ENCODE results near the gene TPCN1. TPM values are rescaled to one million over a fixed set of nuclear protein-coding genes. Genes with fewer than 3 reads are reported as not detected.

TPCN1 gene
- polyA plus RNA-seq, 1 of the 3 experiments (the other 2 are of a cell fraction) = 15.7 TPM

- TF ChIP-seq EZH2phosphoT487 (IDR thresholded peaks at IDR 0.05; ENCODE audit: borderline replicate concordance, low read depth) = no peak
- TF ChIP-seq RFX5 (IDR thresholded peaks at IDR 0.05; ENCODE audit: low read length) = no peak
These were observed 19.1 kb downstream of the TPCN1 start (continued) for GRCh38 chr12:113240395-113240794.

DNA sequence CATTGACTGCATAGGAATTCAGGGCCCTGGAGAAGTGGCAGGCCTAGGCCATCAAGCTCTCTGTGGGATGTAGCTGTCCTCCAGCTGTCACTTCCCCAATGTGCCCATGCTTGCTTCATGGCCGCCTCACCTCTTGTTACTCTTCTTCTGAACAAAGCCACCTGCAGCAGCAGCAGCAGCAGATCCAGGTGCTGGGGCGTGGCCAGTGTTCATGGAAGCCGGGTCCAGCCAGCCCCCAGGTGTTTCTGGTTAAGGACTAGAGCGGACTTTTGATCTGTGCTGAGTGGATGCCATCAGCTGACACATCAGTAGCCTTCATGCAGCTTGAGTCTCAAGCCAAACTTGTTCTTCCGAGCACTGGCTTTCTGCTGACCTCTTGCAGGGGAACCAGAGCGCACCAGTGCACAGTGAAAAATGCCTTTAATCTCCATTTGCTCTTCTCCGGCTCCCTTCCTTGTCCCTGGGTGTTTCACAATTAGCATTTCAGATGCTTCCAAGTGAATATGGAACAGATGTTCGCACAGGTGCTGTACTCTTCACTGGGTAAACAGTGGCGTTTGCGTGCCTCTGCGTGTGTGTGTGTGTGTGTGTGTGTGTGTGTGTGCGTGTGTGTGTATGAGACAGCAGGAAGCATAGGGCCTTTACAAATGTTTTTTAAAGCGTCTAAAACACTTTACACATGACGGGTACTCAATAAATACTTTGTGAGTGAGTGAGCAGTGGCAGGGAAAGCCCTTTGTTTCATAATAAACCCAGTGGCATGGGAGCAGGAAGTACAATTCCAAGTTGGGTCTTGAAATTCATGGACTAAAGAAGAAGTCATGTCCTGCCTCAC lies 20.1 kb downstream of the TPCN1 start:
- no peaks in the 10 kb centered on the region for H3K9me3 ChIP-seq
- peaks cover 28 to 43% of the 10 kb centered on the region in 2 experiments for H3K4me1 ChIP-seq (ENCODE audit: control insufficient read depth in 1 of 2, insufficient read depth in 2 of 2, low read depth in 1 of 2, low read length in 1 of 2)
- CTCF ChIA-PET = interaction anchor here (1.2 kb wide), 1 partner anchor 21 kb away, joined by 3 read pairs; no protein-coding TSS in a partner anchor

DNA sequence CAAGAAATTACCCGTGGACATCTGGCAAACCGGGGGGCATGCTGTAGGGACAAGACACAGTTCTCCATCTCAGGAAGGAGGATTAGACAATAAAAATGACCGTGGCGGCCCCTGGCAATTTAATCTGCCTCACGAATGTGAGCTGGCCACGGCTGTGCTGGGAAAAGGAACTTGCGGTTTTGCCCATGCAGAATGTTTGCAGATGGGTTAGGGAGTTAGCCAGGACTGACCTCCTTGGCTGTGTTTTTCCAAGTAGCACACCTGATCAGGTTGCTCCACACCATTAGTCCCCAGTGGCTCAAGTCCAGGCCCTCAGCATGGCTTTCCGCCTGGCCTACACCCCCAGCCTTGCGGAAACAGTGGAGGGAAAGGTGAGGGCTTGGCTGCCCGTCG lies 20.8 kb downstream of the TPCN1 start:
- no peaks in the 10 kb centered on the region for H3K36me3 ChIP-seq (replicated peaks in 1 of 2; ENCODE audit: control insufficient read depth in 1 of 2, insufficient read depth in 2 of 2, low read length in 1 of 2)
- H3K9me2 ChIP-seq = no peaks in the 10 kb centered on the region
- no peak for TF ChIP-seq ELF1 (IDR thresholded peaks at IDR 0.05)
- no peak for TF ChIP-seq FOXM1 (IDR thresholded peaks at IDR 0.05; ENCODE audit: low read depth)
- TF ChIP-seq ZBTB33 (IDR thresholded peaks at IDR 0.05; ENCODE audit: borderline replicate concordance, low read depth) = no peak
- no peak for TF ChIP-seq MEF2A (IDR thresholded peaks at IDR 0.05; ENCODE audit: borderline replicate concordance, low read depth)
- no peak for TF ChIP-seq RXRA (IDR thresholded peaks at IDR 0.05; ENCODE audit: borderline replicate concordance, low read depth)
- TF ChIP-seq, protein P1, sequence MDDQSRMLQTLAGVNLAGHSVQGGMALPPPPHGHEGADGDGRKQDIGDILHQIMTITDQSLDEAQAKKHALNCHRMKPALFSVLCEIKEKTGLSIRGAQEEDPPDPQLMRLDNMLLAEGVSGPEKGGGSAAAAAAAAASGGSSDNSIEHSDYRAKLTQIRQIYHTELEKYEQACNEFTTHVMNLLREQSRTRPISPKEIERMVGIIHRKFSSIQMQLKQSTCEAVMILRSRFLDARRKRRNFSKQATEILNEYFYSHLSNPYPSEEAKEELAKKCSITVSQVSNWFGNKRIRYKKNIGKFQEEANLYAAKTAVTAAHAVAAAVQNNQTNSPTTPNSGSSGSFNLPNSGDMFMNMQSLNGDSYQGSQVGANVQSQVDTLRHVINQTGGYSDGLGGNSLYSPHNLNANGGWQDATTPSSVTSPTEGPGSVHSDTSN (IDR thresholded peaks at IDR 0.05) = no peak
- TF ChIP-seq YY1 (IDR thresholded peaks at IDR 0.05; ENCODE audit: low read depth) = no peak
- no peak for TF ChIP-seq TCF12 (IDR thresholded peaks at IDR 0.05)
- TF ChIP-seq NRF1 (IDR thresholded peaks at IDR 0.05; ENCODE audit: low read depth, low read length) = no peak
- no peak for TF ChIP-seq GATA2 (CRISPR knock-in tag; IDR thresholded peaks at IDR 0.05)
- TF ChIP-seq FOSL2 (IDR thresholded peaks at IDR 0.05; ENCODE audit: borderline replicate concordance, low read depth) = no peak
- TF ChIP-seq TAF1 (IDR thresholded peaks at IDR 0.05; ENCODE audit: borderline replicate concordance, low read depth, low read length) = no peak
- TF ChIP-seq CHD2 (IDR thresholded peaks at IDR 0.05; ENCODE audit: low read length, partially characterized antibody) = no peak
- no peak for TF ChIP-seq TEAD4 (IDR thresholded peaks at IDR 0.05; ENCODE audit: borderline replicate concordance, insufficient read depth)
- TF ChIP-seq SMC3 (IDR thresholded peaks at IDR 0.05; ENCODE audit: low read depth, low read length) = no peak
- POLR2A ChIA-PET = no interaction called here
- H3K9me3 ChIP-seq = no peaks in the 10 kb centered on the region
- no peaks in the 10 kb centered on the region for H3K79me2 ChIP-seq (ENCODE audit: insufficient read depth)
- peaks cover 34 to 49% of the 10 kb centered on the region in 2 experiments for H3K4me1 ChIP-seq (ENCODE audit: control insufficient read depth in 1 of 2, insufficient read depth in 2 of 2, low read depth in 1 of 2, low read length in 1 of 2)
- no peaks in the 10 kb centered on the region for H4K20me1 ChIP-seq (ENCODE audit: insufficient read depth)
- no peak overlapping the region for H3K4me2 ChIP-seq
- WGBS (ENCODE audit: low lambda C conversion rate) = 83% methylated on average over 11 of the region's 11 CpGs
- peak overlapping the region in 1 of 2 experiments; percentile 42; a peak in 3 of 4 replicates for H3K27ac ChIP-seq (ENCODE audit: low read depth in 2 of 2, low read length in 1 of 2)
- CTCF ChIA-PET = no interaction called here
- DNase-seq = no peak
- H3K4me3 ChIP-seq (ENCODE audit: low read depth in 2 of 2, low read length in 1 of 2) = no peak overlapping the region
- no peak overlapping the region for H3K9ac ChIP-seq
- H3F3A ChIP-seq (replicated peaks; ENCODE audit: insufficient read depth) = peaks cover 3% of the 10 kb centered on the region
- H3K27me3 ChIP-seq (ENCODE audit: insufficient read depth) = no peaks in the 10 kb centered on the region
- no peak overlapping the region for H2AFZ ChIP-seq (ENCODE audit: low read depth)

More for the DNA sequence above, 20.1 kb downstream of the TPCN1 start:
- H3K79me2 ChIP-seq (ENCODE audit: insufficient read depth) = no peaks in the 10 kb centered on the region
- peak overlapping the region in 1 of 2 experiments; percentile 42; a peak in 3 of 4 replicates for H3K27ac ChIP-seq (ENCODE audit: low read depth in 2 of 2, low read length in 1 of 2)
- no peaks in the 10 kb centered on the region for H3K27me3 ChIP-seq (ENCODE audit: insufficient read depth)
- no peaks in the 10 kb centered on the region for H4K20me1 ChIP-seq (ENCODE audit: insufficient read depth)
- TF ChIP-seq YY1 (IDR thresholded peaks at IDR 0.05; ENCODE audit: low read depth) = no peak
- TF ChIP-seq TAF1 (IDR thresholded peaks at IDR 0.05; ENCODE audit: borderline replicate concordance, low read depth, low read length) = no peak
- TF ChIP-seq FOSL2 (IDR thresholded peaks at IDR 0.05; ENCODE audit: borderline replicate concordance, low read depth) = peak; percentile 30; the same call in 1 of the 2 replicates
- DNase-seq = no peak
- H3K4me2 ChIP-seq = no peak overlapping the region
- H3K9ac ChIP-seq = no peak overlapping the region
- POLR2A ChIA-PET = no interaction called here
- peaks cover 3% of the 10 kb centered on the region for H3F3A ChIP-seq (replicated peaks; ENCODE audit: insufficient read depth)
- no peaks in the 10 kb centered on the region for H3K9me2 ChIP-seq
- H3K4me3 ChIP-seq (ENCODE audit: low read depth in 2 of 2, low read length in 1 of 2) = no peak overlapping the region
- WGBS (ENCODE audit: low lambda C conversion rate) = 53% methylated on average over 10 of the region's 14 CpGs
- H2AFZ ChIP-seq (ENCODE audit: low read depth) = no peak overlapping the region
- H3K36me3 ChIP-seq (replicated peaks in 1 of 2; ENCODE audit: control insufficient read depth in 1 of 2, insufficient read depth in 2 of 2, low read length in 1 of 2) = no peaks in the 10 kb centered on the region
